ENCODE measurements around the gene OSBP.

- TF ChIP-seq CTCF (IDR thresholded peaks at IDR 0.05) (no peak), EZH2 (IDR thresholded peaks at IDR 0.05; ENCODE audit: borderline replicate concordance, insufficient read depth, low read depth, low read length, poor library complexity, severe bottlenecking) (no peak)
Observed at GRCh38 chr11:59578369-59578768, 37.2 kb downstream of the OSBP start.

Measured in B cell (primary cell).